ENCODE measurements around the gene EXOC3.
"Not testable (repeated sequence)": the region's sequence is repeated elsewhere in the genome, so short reads cannot be mapped to it uniquely, and the experiment has no call there.

The EXOC3 gene

GRCh38 chr5:507986-508575, 65.1 kb downstream of the EXOC3 start:
- DNase-seq, result not testable (repeated sequence)

GRCh38 chr5:509611-510185, 66.7 kb downstream of the EXOC3 start:
- no peak for DNase-seq

GRCh38 chr5:510521-510920, 67.5 kb downstream of the EXOC3 start:
- DNase-seq, result no peak

- DNase-seq, result no peak
Observed at GRCh38 chr5:511476-511875, 68.5 kb downstream of the EXOC3 start.

GRCh38 chr5:513216-514100, 70.5 kb downstream of the EXOC3 start:
- DNase-seq, result no peak

- DNase-seq, result no peak
Observed at GRCh38 chr5:514101-514485, 71.1 kb downstream of the EXOC3 start.

GRCh38 chr5:514673-515072, 71.7 kb downstream of the EXOC3 start:
- no peak for DNase-seq

GRCh38 chr5:515273-515836, 72.4 kb downstream of the EXOC3 start:
- DNase-seq, result no peak

GRCh38 chr5:516338-516925, 73.5 kb downstream of the EXOC3 start:
- DNase-seq, result no peak

All from HCEC 1CT (cell line).